Small intestine (tissue), 7 donors: ENCODE data around the gene TTC39A. TPM values are rescaled to one million over a fixed set of nuclear protein-coding genes. Genes with fewer than 3 reads are reported as not detected.

ENCODE experiments used
- DNase-seq, 2 donors: peaks; one replicate each; pipeline versions ENCODE4 v3.0.0 to v3.0.0-alpha.2; 2013
- FAIRE-seq: peaks from 2 replicates; lab custom pipeline; 2012; peaks lifted over from hg19 to GRCh38; lab: Jason Lieb, UNC
- H3K27ac ChIP-seq, 3 donors: one replicate each; pipeline ENCODE4 v1.5.1; 2013; ENCODE audit warnings: low read length in 2 of 3, mild to moderate bottlenecking in 2 of 3, control low read depth in 1 of 3, inconsistent platforms in 1 of 3, low read depth in 1 of 3, moderate library complexity in 1 of 3
- H3K27me3 ChIP-seq, 3 donors: one replicate each; pipeline ENCODE4 v1.6.1; 2013; ENCODE audit warnings: low read length in 3 of 3, inconsistent platforms in 1 of 3; ENCODE audit not compliant: control insufficient read depth in 3 of 3, insufficient read depth in 3 of 3
- H3K36me3 ChIP-seq, 3 donors: one replicate each; pipeline ENCODE4 v1.6.1; 2013; ENCODE audit warnings: low read length in 3 of 3, inconsistent platforms in 1 of 3, low read depth in 1 of 3, mild to moderate bottlenecking in 1 of 3, moderate library complexity in 1 of 3; ENCODE audit not compliant: control insufficient read depth in 3 of 3, insufficient read depth in 2 of 3
- H3K4me1 ChIP-seq, 3 donors: one replicate each; pipeline ENCODE4 v1.6.1; 2013; ENCODE audit warnings: low read length in 2 of 3, inconsistent platforms in 1 of 3, low read depth in 1 of 3, mild to moderate bottlenecking in 1 of 3, moderate library complexity in 1 of 3; ENCODE audit not compliant: control insufficient read depth in 3 of 3, insufficient read depth in 2 of 3
- H3K4me3 ChIP-seq, 3 donors: one replicate each; pipeline ENCODE4 v1.5.1; 2013; ENCODE audit warnings: low read length in 3 of 3, control low read depth in 1 of 3, inconsistent platforms in 1 of 3, low read depth in 1 of 3, mild to moderate bottlenecking in 1 of 3, moderate library complexity in 1 of 3
- H3K9me3 ChIP-seq, 2 donors: one replicate each; pipeline ENCODE4 v1.6.1; 2013; ENCODE audit warnings: low read depth in 1 of 2, low read length in 1 of 2; ENCODE audit not compliant: control insufficient read depth in 2 of 2, insufficient read depth in 1 of 2
- WGBS, 3 donors: extraction: QIAGEN DNeasy Blood & Tissue Kit; methylation state at CpG; one replicate each; pipeline ENCODE4 v1.1.7; 2013; 5-methylcytosine and 5-hydroxymethylcytosine counted together
- polyA plus RNA-seq, 4 donors: library from polyadenylated mRNA; stranded (reverse) in 3 of 4; unstranded in 1 of 4; fragments of 200-250 nt in 3 of 4; fragments of 120-200 nt in 1 of 4; gene quantifications; one replicate each; pipeline versions ENCODE4 v1.2.1 to v1.2.3, GENCODE V29; 2013
- donor health status: healthy with polysubstance abuse.
- donor health status: control.
- donor health status: control.
- donor health status: Bipolar disorder and iron deficiency.
- donor health status: healthy.

The TTC39A gene
- polyA plus RNA-seq, 4 donors = 9.3 to 30.3 (median 12.8) TPM

- DNase-seq = no peak
- WGBS, 3 donors = 73 to 86% (median 78%) methylated on average over 8 of the region's 8 CpGs
- FAIRE-seq = no peak
- Histone ChIP-seq H3K27ac (no peak overlapping the region), H3K9me3 (no peaks in the 10 kb centered on the region), H3K27me3 (no peaks in the 10 kb centered on the region), H3K4me1 (peaks cover 2 to 32% (median 6%) of the 10 kb centered on the region in 3 donors), H3K4me3 (no peak overlapping the region), H3K36me3 (peaks cover 0 to 32% (median 0%) of the 10 kb centered on the region in 3 donors)
These were observed 21.1 kb downstream of the TTC39A start for GRCh38 chr1:51309291-51309690.

DNA sequence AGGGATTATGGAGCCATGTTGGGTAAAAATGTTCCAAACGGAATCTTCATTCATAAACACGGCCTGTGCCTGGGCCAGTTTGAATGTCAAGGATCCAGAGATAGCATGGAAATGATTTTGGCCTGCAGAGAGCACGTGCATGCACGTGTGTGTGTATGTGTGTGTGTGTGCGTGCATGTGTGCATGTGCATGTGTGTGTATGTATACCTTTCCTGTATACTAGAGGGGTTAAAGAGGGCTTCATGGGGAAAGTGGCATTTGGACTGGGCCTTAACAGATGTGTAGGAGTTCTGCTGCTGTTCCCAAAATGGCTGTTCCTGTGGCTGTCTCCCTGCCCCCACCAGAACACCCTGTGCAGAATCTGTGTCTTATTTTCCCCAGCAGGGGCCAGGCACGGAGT, 21.7 kb downstream of the TTC39A start:
- peaks cover 0 to 32% (median 0%) of the 10 kb centered on the region in 3 donors for H3K36me3 ChIP-seq
- no peaks in the 10 kb centered on the region for H3K27me3 ChIP-seq
- DNase-seq (no peak), FAIRE-seq (no peak)
- WGBS, 3 donors = 92 to 96% (median 92%) methylated on average over 6 of the region's 6 CpGs
- H3K4me1 ChIP-seq = peaks cover 2 to 25% (median 6%) of the 10 kb centered on the region in 3 donors
- H3K27ac ChIP-seq = no peak overlapping the region
- H3K9me3 ChIP-seq = no peaks in the 10 kb centered on the region
- no peak overlapping the region for H3K4me3 ChIP-seq

- H3K4me3 ChIP-seq = no peak overlapping the region
- FAIRE-seq = no peak
- no peaks in the 10 kb centered on the region for H3K27me3 ChIP-seq
- peaks cover 0 to 32% (median 0%) of the 10 kb centered on the region in 3 donors for H3K36me3 ChIP-seq
- H3K4me1 ChIP-seq = peaks cover 2 to 16% (median 6%) of the 10 kb centered on the region in 3 donors
- no peak for DNase-seq
- 69 to 87% (median 78%) methylated on average over 5 of the region's 5 CpGs for WGBS, 3 donors
- no peak overlapping the region for H3K27ac ChIP-seq
- no peaks in the 10 kb centered on the region for H3K9me3 ChIP-seq
These were observed 23.4 kb downstream of the TTC39A start for GRCh38 chr1:51306950-51307349.

GRCh38 chr1:51305371-51305823, 25.0 kb downstream of the TTC39A start:
- FAIRE-seq = no peak

GRCh38 chr1:51304360-51304759, 26.0 kb downstream of the TTC39A start:
- H3K4me3 ChIP-seq = no peak overlapping the region
- peaks cover 0 to 2% of the 10 kb centered on the region in 2 donors for H3K9me3 ChIP-seq
- no peak overlapping the region for H3K27ac ChIP-seq
- peaks cover 2 to 16% (median 6%) of the 10 kb centered on the region in 3 donors for H3K4me1 ChIP-seq
- DNase-seq (no peak), FAIRE-seq (no peak)
- 13 to 50% (median 17%) methylated on average over 1 of the region's 1 CpG for WGBS, 3 donors
- H3K27me3 ChIP-seq = no peaks in the 10 kb centered on the region
- H3K36me3 ChIP-seq = peaks cover 0 to 33% (median 0%) of the 10 kb centered on the region in 3 donors

More at GRCh38 chr1:51305371-51305823, 25.0 kb downstream of the TTC39A start:
- 8 to 54% (median 26%) methylated on average over 4 of the region's 4 CpGs for WGBS, 3 donors
- H3K27me3 ChIP-seq = no peaks in the 10 kb centered on the region
- no peaks in the 10 kb centered on the region for H3K9me3 ChIP-seq
- peak overlapping the region in 1 of 3 donors; percentile 52 for H3K27ac ChIP-seq
- H3K4me3 ChIP-seq = no peak overlapping the region
- DNase-seq = peak; percentile 85 to 87
- H3K4me1 ChIP-seq = peaks cover 2 to 16% (median 6%) of the 10 kb centered on the region in 3 donors
- H3K36me3 ChIP-seq = peaks cover 0 to 26% (median 0%) of the 10 kb centered on the region in 3 donors

DNA sequence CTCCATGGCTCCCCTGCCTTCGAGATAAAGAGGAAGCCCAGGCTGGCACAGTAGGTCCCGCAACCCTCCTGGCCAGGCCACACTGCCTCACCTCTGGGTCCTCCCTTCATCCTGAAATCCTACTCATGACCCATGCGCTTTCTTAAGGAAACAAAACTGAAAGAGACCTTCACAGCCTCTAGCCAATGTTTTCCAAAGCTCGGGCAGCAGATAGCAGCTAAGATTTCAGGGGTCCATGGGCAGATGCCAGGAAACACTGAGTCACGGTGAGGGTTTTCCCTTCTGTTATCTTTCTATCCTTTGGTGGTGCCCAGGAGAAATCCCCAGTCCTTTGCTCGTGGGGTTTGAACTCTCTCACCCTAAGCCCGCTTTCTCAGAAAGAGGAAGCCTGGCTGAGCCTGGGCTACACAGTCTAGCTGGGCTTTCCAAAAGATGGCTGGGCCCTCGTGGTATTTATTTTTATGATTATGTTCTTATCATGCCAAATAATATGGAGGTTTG, 26.6 kb downstream of the TTC39A start:
- peak overlapping the region in 1 of 3 donors; percentile 48 for H3K27ac ChIP-seq
- peaks cover 2 to 16% (median 6%) of the 10 kb centered on the region in 3 donors for H3K4me1 ChIP-seq
- 37 to 45% (median 42%) methylated on average over 8 of the region's 8 CpGs for WGBS, 3 donors
- peaks cover 0 to 8% of the 10 kb centered on the region in 2 donors for H3K9me3 ChIP-seq
- H3K27me3 ChIP-seq = no peaks in the 10 kb centered on the region
- DNase-seq (peak in 1 of 2 donors; percentile 15), FAIRE-seq (no peak)
- H3K36me3 ChIP-seq = peaks cover 0 to 29% (median 0%) of the 10 kb centered on the region in 3 donors
- H3K4me3 ChIP-seq = no peak overlapping the region

GRCh38 chr1:51303315-51303714, 27.0 kb downstream of the TTC39A start:
- no peak for DNase-seq
- H3K36me3 ChIP-seq = peaks cover 0 to 26% (median 0%) of the 10 kb centered on the region in 3 donors
- H3K9me3 ChIP-seq = peaks cover 0 to 10% of the 10 kb centered on the region in 2 donors
- H3K4me1 ChIP-seq = peaks cover 2 to 16% (median 6%) of the 10 kb centered on the region in 3 donors
- no peak overlapping the region for H3K4me3 ChIP-seq
- WGBS, 3 donors = 82 to 93% (median 86%) methylated on average over 5 to 6 of the region's 6 CpGs
- H3K27me3 ChIP-seq = no peaks in the 10 kb centered on the region
- FAIRE-seq = no peak
- no peak overlapping the region for H3K27ac ChIP-seq

DNA sequence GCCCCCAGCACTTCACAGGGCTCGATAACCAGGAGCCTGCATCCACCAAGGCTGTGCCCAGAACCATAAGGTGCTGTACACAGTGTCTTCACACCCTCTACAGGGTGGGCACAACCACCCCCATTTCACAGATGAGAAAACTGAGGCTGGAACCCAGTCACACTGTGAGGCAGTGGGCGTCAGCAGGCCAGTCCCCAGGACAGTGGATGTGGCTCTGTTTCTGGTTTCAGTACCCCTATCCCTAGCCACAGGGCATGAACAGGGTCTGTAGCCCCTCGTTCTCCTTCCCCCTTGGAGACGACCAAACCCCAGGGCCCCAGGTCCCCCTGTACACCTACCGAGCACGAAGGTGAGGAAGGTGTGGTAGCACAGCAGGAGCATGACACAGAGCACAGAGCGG, 27.6 kb downstream of the TTC39A start:
- no peaks in the 10 kb centered on the region for H3K27me3 ChIP-seq
- no peak overlapping the region for H3K4me3 ChIP-seq
- FAIRE-seq (no peak), DNase-seq (no peak)
- peaks cover 2 to 16% (median 6%) of the 10 kb centered on the region in 3 donors for H3K4me1 ChIP-seq
- 76 to 84% (median 81%) methylated on average over 7 of the region's 7 CpGs for whole genome bisulfite sequencing, 3 donors
- peaks cover 0 to 10% of the 10 kb centered on the region in 2 donors for H3K9me3 ChIP-seq
- H3K36me3 ChIP-seq = peaks cover 0 to 26% (median 0%) of the 10 kb centered on the region in 3 donors
- no peak overlapping the region for H3K27ac ChIP-seq
